HG02885 (cell line): ENCODE measurements around the gene PLOD2.
"Not testable (repeated sequence)": the region's sequence is repeated elsewhere in the genome, so short reads cannot be mapped to it uniquely, and the experiment has no call there.

Experiments
- ATAC-seq: cut with Tn5 transposase; IDR thresholded peaks from one replicate; pipeline ENCODE4 v1.9.1; 2021; ENCODE audit warnings: mild to moderate bottlenecking; ENCODE audit not compliant: unreplicated experiment, poor library complexity

The PLOD2 gene

GRCh38 chr3:146145642-146146041 lies 15.3 kb downstream of the PLOD2 start:
- ATAC-seq = no peak

GRCh38 chr3:146142757-146143156 lies 18.2 kb downstream of the PLOD2 start:
- no peak for ATAC-seq

GRCh38 chr3:146139586-146140110 lies 21.3 kb downstream of the PLOD2 start:
- ATAC-seq = no peak

- no peak for ATAC-seq
These were observed 22.1 kb downstream of the PLOD2 start for GRCh38 chr3:146138902-146139301.

GRCh38 chr3:146136647-146137046 lies 24.3 kb downstream of the PLOD2 start:
- no peak for ATAC-seq

- ATAC-seq = no peak
These were observed 26.5 kb downstream of the PLOD2 start for GRCh38 chr3:146134348-146135117.

GRCh38 chr3:146133441-146133840 lies 27.5 kb downstream of the PLOD2 start:
- ATAC-seq = no peak

GRCh38 chr3:146131616-146132410 lies 29.2 kb downstream of the PLOD2 start:
- no peak for ATAC-seq

GRCh38 chr3:146130881-146131371 lies 30.1 kb downstream of the PLOD2 start:
- no peak for ATAC-seq

- no peak for ATAC-seq
These were observed 31.2 kb downstream of the PLOD2 start for GRCh38 chr3:146129750-146130149.

GRCh38 chr3:146128939-146129338 lies 32.0 kb downstream of the PLOD2 start:
- ATAC-seq = no peak

GRCh38 chr3:146128179-146128578 lies 32.8 kb downstream of the PLOD2 start:
- ATAC-seq = no peak

- ATAC-seq = no peak
These were observed 35.0 kb downstream of the PLOD2 start for GRCh38 chr3:146125951-146126350.

GRCh38 chr3:146124126-146124801 lies 36.7 kb downstream of the PLOD2 start:
- ATAC-seq = no peak

GRCh38 chr3:146117406-146118285 lies 43.3 kb downstream of the PLOD2 start:
- no peak for ATAC-seq

GRCh38 chr3:146115619-146116018 lies 45.4 kb downstream of the PLOD2 start:
- ATAC-seq = no peak

- not testable (repeated sequence) for ATAC-seq
These were observed 47.2 kb downstream of the PLOD2 start for GRCh38 chr3:146113804-146114203.

GRCh38 chr3:146111337-146111736 lies 49.6 kb downstream of the PLOD2 start:
- no peak for ATAC-seq

- no peak for ATAC-seq
These were observed 50.8 kb downstream of the PLOD2 start for GRCh38 chr3:146110161-146110560.

- ATAC-seq = no peak
These were observed 54.0 kb downstream of the PLOD2 start for GRCh38 chr3:146106986-146107385.
